Chondrocyte (in vitro differentiated cells): ENCODE measurements around the gene NUDT6. TPM values are rescaled to one million over a fixed set of nuclear protein-coding genes. Genes with fewer than 3 reads are reported as not detected.

ENCODE experiments used
- DNase-seq: peaks from one replicate; pipeline ENCODE4 v3.0.0; 2021; ENCODE audit warnings: mixed read lengths, low spot score
- H3K27ac Mint-ChIP-seq: one replicate; pipeline ENCODE4 v1.8.0; 2021; ENCODE audit warnings: mild to moderate bottlenecking, moderate library complexity, mixed read lengths; ENCODE audit not compliant: unreplicated experiment
- H3K27me3 Mint-ChIP-seq: 2 replicates; pipeline ENCODE4 v1.8.0; 2021; ENCODE audit warnings: low read depth, mixed read lengths
- H3K36me3 Mint-ChIP-seq: 2 replicates; pipeline ENCODE4 v1.8.0; 2021; ENCODE audit warnings: low read depth, mixed read lengths
- H3K4me1 Mint-ChIP-seq: 2 replicates; pipeline ENCODE4 v1.8.0; 2021; ENCODE audit warnings: low read depth, mild to moderate bottlenecking, mixed read lengths
- H3K4me3 Mint-ChIP-seq: one replicate; pipeline ENCODE4 v1.8.0; 2021; ENCODE audit warnings: mild to moderate bottlenecking, moderate library complexity, mixed read lengths; ENCODE audit not compliant: unreplicated experiment
- H3K9me3 Mint-ChIP-seq: 2 replicates; pipeline ENCODE4 v1.8.0; 2021; ENCODE audit warnings: low read depth, mixed read lengths
- CTCF ChIP-seq: fragments of 200-600 bp; sonication (generic); IDR thresholded peaks from 2 replicates; pipeline ENCODE4 v1.5.0; 2021; ENCODE audit warnings: antibody characterized with exemption, mild to moderate bottlenecking, moderate library complexity
- total RNA-seq: library from RNA; stranded (reverse); gene quantifications from 3 replicates; pipeline ENCODE4 v1.2.1, GENCODE V29; 2021

Gene NUDT6
- total RNA-seq, 1 donor from 2014 or later, result 4.2 TPM

DNA sequence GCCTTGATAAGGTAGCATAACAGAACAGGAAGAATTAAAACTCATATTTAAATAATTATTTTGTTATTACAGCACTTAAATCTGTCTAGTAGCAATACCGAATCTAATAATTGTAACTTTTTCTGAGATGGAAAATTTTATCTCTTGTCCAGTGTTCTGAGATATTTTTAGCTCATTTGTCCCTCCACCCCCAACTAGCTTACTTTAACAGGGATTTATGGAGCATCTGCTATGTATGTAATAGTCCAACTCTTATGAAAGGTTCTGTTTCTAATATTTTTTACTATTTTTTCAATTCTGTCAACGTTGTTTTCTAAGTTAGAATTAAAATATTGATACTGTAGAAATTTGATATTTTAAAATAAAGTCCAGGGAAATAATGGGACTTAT lies 38.2 kb upstream of the NUDT6 start:
- H3K27me3 Mint-ChIP-seq, result no peaks in the 10 kb centered on the region
- H3K36me3 Mint-ChIP-seq, result peaks cover 2% of the 10 kb centered on the region
- DNase-seq, result no peak
- no peaks in the 10 kb centered on the region for H3K9me3 Mint-ChIP-seq
- no peak overlapping the region for H3K4me3 Mint-ChIP-seq
- H3K27ac Mint-ChIP-seq, result no peak overlapping the region
- TF ChIP-seq CTCF, result no peak
- H3K4me1 Mint-ChIP-seq, result peaks cover 33% of the 10 kb centered on the region

- Mint-ChIP-seq H3K27me3 (no peaks in the 10 kb centered on the region), H3K36me3 (peaks cover 2% of the 10 kb centered on the region), H3K4me3 (no peak overlapping the region), H3K27ac (no peak overlapping the region), H3K9me3 (no peaks in the 10 kb centered on the region), H3K4me1 (peaks cover 33% of the 10 kb centered on the region)
- no peak for DNase-seq
- no peak for TF ChIP-seq CTCF
Measured at GRCh38 chr4:122959981-122960610, 37.7 kb upstream of the NUDT6 start.

- TF ChIP-seq CTCF, result no peak
- Mint-ChIP-seq H3K27me3 (no peaks in the 10 kb centered on the region), H3K4me3 (no peak overlapping the region), H3K36me3 (peaks cover 2% of the 10 kb centered on the region), H3K27ac (no peak overlapping the region), H3K4me1 (peaks cover 33% of the 10 kb centered on the region), H3K9me3 (no peaks in the 10 kb centered on the region)
- no peak for DNase-seq
Measured at GRCh38 chr4:122959441-122959840, 37.0 kb upstream of the NUDT6 start.

DNA sequence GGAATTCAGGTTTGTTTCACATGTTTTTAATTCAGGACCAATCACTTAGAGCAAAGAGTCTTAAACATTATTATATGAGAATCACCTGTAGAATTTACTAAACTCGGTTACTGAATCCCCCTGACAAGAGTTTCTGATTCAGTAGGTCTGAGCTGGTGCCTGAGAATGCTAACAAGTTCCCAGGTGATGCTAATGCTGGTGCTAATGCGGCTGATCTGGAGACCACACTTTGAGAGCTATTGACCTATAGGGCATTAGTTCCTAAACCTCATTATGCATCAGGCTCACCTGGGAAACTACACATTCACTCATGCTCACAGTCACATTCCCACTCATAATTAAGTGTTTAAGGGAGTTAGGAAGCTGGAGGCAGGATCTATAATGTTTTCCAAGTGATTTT lies 36.1 kb upstream of the NUDT6 start:
- peaks cover 33% of the 10 kb centered on the region for H3K4me1 Mint-ChIP-seq
- no peak for TF ChIP-seq CTCF
- no peaks in the 10 kb centered on the region for H3K27me3 Mint-ChIP-seq
- H3K36me3 Mint-ChIP-seq, result peaks cover 1% of the 10 kb centered on the region
- no peaks in the 10 kb centered on the region for H3K9me3 Mint-ChIP-seq
- DNase-seq, result no peak
- H3K27ac Mint-ChIP-seq, result no peak overlapping the region
- H3K4me3 Mint-ChIP-seq, result no peak overlapping the region

DNA sequence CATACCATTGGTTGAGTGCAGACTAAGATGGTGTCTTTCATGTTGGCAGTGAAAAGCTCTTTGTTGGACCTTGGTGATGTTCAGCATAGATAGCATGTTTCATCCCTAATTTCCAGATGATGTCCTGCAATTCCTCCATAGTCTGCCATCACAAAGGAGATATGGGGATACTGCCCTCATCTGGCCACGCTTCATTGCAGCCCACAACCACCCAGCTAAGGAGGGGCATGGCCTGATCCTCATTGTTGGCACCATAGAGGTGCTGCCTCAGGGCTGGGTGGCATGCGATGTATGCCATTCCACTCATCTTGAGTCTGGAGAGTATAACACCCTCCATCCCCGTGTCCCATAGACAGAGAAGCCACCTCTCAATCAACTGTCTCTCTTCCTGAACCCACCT lies 31.5 kb upstream of the NUDT6 start:
- H3K4me1 Mint-ChIP-seq, result no peaks in the 10 kb centered on the region
- no peaks in the 10 kb centered on the region for H3K27me3 Mint-ChIP-seq
- no peaks in the 10 kb centered on the region for H3K9me3 Mint-ChIP-seq
- H3K36me3 Mint-ChIP-seq, result peaks cover 18% of the 10 kb centered on the region
- no peak overlapping the region for H3K27ac Mint-ChIP-seq
- no peak for TF ChIP-seq CTCF
- no peak overlapping the region for H3K4me3 Mint-ChIP-seq
- DNase-seq, result no peak
